ENCODE data around the gene RAB1B.

- TF ChIP-seq, protein P1, sequence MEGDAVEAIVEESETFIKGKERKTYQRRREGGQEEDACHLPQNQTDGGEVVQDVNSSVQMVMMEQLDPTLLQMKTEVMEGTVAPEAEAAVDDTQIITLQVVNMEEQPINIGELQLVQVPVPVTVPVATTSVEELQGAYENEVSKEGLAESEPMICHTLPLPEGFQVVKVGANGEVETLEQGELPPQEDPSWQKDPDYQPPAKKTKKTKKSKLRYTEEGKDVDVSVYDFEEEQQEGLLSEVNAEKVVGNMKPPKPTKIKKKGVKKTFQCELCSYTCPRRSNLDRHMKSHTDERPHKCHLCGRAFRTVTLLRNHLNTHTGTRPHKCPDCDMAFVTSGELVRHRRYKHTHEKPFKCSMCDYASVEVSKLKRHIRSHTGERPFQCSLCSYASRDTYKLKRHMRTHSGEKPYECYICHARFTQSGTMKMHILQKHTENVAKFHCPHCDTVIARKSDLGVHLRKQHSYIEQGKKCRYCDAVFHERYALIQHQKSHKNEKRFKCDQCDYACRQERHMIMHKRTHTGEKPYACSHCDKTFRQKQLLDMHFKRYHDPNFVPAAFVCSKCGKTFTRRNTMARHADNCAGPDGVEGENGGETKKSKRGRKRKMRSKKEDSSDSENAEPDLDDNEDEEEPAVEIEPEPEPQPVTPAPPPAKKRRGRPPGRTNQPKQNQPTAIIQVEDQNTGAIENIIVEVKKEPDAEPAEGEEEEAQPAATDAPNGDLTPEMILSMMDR (IDR thresholded peaks at IDR 0.05): no peak
- TF ChIP-seq EZH2 (IDR thresholded peaks at IDR 0.05; ENCODE audit: borderline replicate concordance, insufficient read depth, low read depth, low read length, poor library complexity, severe bottlenecking): no peak
Measured at GRCh38 chr11:66314561-66315497, 46.4 kb downstream of the RAB1B start.

Measured in B cell (primary cell).